NOMO-1 treated with dmso at 0.1 percent for 144 hours (cell line): ENCODE measurements around the gene SRSF8.
"Not testable (repeated sequence)": the region's sequence is repeated elsewhere in the genome, so short reads cannot be mapped to it uniquely, and the experiment has no call there.

ENCODE experiments used
- DNase-seq: peaks from one replicate; lab custom pipeline; 2025; ENCODE audit not compliant: unreplicated experiment; lab: John Stamatoyannopoulos, UW

The SRSF8 gene

DNA sequence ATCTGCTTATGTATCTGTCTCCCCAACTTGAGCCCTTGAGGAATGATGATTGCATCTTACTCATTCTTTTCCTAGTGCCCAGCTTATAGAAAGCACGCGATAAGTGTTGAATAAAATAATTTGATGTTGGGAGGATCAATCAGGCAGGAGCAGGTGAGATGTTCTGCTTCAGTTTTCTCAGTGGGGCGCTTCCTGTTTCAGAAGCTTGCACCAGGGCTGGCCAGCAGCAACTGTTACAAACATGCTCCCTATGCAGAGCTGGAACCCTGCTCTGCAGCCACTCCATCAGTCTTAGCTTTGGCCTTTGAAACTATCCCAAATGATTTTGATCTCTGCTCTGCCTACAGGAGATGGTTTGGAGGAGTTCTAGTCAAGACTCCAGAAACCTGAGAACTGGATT is 26.8 kb downstream of the SRSF8 start:
- DNase-seq: no peak

DNA sequence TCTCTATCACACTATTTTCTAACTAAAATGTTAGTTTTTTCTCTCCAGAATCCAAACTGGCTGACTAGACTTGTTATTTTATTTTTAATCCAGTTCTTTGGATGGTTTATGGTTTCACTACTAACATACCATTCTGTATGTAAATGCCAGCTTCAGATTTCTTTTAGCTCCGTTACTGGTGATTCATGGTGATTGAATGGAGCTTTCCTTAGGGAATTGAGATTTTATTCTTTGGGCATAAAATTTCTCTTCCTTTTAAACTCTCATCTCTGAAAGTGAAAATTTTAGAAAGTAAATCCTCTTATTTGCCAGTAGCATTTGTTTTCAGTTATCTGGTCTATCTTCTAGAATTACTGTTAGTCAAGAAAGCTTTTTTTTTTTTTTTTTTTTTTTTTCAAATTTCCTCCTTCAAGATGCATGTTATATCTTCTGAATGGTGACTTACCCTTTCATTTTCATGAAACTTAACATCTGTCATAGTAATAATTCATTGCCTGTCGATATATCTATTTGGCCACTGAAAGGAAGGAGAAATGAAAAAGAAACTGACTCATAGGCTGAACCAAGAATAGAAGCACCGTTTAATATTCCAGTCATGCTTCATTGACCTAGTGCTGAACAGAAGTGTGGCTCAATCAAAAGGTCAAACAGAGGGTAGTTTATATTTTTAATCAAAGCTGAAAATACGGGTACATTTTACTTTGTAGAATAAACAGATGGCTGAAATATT is 29.3 kb downstream of the SRSF8 start:
- DNase-seq: peak; percentile 8

DNA sequence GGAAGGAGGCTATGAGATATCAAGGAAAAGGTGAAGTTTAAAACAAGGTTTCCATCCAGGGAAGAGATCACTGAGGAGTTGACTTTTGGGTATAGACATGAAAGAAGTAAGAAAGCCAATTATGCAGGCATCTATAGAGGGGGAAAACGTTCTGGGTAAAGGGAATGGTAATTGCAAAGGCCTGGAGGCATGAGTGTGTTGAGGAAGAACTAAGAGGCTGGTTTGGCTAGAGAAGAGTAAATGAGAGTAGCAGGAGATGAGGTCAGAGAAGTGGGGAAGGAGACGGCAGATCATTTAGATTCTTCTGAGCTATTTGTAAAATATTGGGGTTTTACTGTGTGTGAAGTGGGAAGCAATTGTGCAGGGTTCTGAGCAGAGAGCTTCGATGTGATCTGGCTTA is 30.5 kb downstream of the SRSF8 start:
- no peak for DNase-seq

DNA sequence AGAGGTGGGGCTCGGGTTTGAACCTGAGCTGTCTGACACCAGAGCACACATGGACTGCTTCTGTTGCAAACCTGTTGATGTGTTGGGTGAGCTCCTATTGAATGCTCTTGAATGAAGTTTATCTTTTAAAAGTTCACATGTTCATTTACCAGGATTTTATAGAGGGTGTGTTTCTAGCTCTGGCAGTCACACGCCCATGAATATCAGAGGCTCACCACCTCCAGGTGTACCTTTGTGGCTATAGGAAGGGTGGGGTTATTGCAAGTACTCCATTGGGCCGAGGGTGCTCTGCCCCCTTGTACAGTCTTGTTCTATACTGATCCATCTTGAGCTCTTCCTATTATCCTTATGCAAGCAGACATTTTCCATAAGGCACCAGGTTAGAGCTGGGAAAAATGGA is 32.1 kb downstream of the SRSF8 start:
- DNase-seq: no peak

DNA sequence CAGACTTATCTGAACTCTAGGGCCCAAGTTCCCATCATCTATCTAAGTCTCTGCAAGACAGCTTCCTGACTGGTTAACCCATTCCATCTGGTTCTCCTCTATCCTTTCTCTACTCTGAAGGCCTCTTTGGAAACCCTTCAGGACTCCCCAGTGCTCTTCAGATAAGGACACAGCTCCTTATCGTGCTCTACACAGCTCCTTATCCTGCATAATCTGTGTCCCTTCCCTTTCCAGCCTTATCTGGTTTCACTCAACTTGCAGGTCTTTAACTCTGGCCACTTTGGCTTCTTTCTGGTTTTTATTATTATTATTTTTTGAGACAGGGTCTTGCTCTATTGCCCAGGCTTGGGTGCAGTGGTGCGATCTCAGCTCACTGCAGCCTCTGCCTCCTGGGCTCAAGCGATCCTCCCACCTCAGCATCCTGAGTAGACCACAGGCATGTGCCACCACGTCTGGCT is 33.5 kb downstream of the SRSF8 start:
- DNase-seq: no peak

DNA sequence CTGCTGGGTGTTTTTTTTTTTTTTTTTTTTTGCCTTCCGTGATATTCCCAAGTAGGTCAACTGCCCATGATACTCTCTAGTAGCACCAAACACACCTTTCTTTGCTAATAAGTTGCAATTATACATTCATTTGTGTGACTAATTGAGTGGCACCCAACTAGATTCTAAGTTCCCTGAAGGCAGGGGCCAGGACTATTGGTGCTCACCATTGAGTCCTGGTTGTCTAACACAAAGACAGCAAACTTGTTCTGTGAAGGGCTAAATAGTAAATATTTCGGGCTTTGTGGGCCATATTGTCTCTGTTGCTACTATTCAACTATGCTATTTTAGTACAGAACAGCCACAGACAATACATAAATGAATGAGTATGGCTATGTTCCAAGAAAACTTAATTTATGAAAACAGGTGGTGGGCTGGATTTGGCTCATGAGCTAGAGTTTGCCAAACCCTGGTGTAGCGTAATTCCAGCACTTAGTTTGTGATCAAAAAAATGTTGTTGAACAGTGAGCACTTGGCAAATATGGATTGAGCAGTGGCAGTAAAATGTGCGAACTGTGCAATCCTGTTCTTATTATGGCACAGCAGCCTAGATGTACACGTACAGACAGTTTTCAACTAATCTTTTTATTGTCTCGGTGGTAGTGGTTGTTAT is 34.3 kb downstream of the SRSF8 start:
- DNase-seq: no peak

DNA sequence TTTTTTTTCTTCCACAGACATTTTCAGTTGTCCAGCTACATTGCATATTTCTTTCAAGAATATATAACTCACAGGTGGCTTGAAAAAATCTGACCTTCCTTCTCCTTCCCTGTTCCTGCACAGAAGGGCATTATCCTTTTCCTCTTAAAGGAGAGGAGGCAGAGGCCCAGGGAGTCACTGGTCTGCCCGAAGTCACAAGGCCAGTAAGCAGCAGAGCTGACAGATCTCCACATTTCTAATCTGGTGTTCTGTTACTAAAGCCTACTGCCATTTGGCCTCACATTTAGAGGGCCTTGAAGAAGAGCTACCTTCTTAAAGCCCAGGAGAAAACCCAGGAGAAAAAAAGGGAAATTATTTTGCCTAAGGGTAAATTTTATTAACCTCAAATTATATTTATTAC is 35.2 kb downstream of the SRSF8 start:
- no peak for DNase-seq

DNA sequence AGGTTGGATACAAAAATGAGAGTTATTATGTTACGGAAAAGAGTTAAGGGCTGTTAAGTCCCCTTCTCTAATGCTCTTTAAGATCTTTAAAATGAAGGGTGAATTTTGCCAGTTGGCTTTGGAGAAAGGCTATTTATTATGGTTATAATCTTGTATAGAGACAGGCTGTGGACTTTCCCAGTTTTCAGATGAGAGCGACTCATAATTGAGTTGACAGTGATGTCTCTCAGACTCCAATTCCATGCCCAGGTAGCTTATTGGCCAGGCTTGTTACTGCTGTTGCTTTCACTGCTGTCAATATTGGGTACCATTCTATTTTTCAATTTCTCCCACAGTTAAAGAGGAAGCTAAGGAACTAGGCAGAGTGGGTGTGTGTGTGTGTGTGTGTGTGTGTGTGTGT is 36.0 kb downstream of the SRSF8 start:
- DNase-seq: no peak

DNA sequence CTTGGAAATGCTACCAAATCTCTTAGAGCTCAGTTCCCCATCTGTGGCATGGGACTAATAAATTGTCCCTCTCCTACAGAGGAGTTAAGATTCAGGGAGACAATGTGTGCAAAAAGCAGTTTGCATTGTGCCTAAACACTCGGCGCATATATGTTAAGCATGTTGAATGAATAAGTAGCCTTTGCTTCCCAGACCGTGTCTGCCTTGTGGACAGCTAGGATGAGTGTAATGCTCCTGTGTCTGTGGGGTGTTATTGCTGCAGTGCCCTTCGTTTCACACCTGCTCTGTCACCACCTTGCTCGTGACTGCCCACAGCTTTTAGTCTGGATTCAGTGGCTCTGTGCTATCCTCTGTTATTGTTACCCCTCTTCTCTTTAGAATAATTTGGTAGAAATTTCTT is 37.0 kb downstream of the SRSF8 start:
- no peak for DNase-seq

DNA sequence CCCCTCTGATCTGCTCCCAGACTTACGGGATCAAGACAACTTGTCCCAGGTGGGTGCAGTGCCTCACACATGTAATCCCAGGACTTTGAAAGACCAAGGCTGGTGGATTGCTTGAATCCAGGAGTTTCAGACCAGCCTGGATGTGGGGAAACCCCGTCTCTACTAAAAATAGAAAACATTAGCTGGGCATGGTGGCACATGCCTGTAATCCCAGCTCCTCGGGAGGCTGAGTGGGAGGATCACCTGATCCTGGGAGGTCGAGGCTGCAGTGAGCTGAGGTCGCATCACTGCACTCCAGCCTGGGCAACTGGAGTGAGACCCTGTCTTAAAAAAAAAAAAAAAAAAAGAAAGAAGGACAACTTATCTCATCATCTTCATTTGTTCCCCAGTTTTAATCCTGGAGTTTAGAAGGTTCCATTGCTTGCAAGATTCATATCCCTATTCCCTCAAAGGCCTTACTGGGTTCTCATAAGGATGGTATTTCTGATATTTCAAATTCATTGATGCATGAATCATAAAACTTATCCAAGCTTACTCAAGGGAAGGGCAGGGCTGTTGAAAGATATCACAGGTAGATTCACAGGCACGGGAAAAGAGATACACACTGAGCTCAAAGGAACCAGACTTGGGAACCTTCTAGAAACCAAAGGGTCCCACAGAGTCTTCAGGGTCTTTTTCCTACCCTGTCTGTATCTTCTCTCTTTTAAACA is 37.6 kb downstream of the SRSF8 start:
- no peak for DNase-seq

DNA sequence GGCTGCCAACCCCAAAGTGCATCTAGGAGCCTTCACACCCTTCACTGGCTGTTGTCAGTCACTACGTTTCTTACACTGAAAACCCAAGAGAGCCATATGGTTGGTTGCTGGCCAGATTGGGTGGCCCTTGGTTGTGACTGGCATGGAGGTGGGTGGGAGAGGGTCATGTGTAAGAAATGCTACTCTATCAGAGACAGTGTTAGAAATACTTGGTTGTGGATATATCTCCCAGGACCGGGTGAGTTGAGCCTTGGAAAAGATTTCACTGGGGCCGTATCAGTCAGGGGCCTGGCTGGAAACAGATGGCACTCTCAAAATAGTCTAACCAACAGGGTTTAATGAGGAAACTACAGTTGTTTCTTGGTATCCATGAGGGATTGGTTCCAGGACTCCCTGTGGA is 38.1 kb downstream of the SRSF8 start:
- DNase-seq: no peak

DNA sequence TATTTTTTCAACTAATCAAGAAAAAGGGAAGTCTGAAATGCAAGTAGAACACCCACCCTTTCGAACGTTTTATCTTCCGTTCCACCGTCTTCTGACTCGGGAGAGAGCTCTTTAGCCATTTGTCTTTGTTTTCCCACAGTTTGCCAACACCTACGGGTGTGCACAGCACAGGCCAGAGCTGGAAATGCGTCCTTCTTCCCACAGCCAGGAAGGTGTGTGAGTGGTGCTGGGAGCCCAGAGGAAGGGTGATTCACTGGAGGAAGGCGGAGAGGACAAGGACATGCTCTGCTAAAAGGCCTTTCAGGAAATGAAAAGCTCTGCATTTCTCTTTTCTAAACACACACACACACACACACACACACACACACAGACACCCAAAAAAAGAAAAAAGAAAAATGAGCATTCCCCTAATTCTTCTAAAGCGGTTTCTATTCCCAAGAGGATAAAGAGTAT is 41.5 kb downstream of the SRSF8 start:
- no peak for DNase-seq

DNA sequence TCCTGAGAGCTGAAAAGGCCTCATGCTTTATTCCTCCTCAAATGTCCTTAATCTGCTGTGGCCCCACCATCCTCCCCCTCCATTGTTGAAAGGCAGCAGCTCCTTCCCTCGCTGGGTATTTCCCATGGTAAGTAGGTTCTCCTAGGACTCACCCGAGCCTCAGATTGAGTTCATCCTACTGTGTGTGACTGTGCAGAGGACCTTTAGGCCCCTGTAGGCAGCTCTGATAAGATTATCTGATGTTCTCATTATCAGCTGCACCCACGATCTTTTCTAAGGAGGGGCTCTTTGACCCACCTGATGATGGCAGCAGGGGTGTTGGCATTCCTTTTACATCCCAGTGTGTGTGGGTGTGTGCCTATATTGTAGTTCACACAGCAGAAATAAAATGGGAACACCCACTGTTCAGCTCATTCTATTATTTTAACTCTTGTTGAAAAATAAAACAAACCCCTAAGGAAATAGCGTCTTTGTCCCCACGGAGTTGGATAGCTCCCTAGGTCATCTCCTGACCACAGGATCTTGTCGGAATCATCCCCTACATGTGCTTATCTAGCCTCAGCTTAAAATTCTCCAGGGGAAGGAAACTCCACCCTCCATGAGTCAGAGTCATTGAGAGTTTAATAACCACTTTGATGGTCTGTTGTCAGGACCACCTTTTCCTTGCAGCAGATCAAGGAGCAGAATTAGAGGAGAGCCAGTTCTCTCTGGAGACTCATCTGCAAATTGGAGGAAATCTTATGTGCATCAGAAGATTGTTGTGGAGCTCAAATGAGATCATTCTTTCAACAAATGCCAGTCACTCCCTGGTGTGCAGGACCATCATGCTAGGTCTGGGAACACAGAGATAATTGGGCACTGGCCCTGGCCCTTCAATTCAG is 42.2 kb downstream of the SRSF8 start:
- DNase-seq: no peak

DNA sequence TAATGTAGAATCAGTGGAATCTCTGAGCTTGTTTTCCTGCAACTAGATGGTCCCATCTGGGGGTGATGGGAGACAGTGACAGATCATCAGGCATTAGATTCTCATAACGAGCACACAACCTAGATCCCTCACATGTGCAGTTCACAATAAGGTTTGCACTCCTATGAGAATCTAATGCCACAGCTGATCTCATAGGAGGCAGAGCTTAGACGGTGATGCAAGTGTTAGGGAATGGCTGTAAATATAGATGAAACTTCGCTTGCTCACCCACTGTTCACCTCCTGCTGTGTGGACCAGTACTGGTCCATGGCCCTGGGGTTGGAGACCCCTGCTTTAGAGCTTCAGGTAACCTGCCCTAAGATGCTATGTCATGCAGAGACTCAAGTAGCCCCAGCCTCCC is 44.8 kb downstream of the SRSF8 start:
- not testable (repeated sequence) for DNase-seq

DNA sequence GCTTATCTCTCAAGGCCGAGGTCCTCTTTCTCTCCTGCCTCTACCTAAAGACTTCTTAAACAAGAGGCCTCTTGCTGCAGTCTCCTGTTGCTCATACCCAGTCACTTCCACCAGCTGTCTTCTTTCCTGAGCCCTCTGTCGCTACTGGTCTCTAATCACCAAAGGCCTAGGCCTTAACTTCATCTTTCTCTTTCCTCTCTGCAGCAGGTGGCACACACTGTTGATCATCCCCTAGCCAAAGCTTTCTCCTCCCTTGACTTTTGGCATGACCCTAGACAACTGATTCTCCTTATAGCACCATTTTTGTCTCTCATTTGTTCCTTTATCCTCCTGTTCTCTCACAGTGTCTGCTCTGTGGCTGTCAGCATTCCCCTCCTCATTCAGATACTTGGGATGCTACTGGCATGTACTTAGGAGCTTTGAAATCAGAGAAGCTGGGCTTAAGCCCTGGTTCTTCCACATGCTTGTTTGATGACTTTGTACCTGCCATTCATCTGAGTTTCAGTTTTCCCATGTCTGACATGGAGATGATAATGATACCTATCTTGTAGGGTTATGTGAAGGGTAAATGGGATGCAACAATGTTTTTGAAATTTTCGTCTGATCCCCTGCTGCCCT is 45.3 kb downstream of the SRSF8 start:
- DNase-seq: no peak

DNA sequence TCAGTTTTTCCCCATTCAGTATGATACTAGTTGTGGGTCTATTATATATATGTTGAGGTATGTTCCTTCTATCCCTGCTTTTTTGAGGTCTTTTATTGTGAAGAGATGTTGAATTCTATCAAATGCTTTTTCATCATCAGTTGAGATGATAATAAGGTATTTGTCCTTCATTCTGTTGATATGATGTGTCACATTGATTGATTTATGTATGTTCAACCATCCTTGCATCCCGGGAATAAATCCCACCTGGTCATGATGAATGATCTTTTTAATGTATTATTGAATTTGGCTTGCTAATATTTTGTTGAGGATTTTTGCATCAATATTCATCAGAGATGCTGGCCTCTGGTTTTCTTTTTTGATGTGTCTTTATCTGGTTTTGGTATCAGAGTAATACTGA is 48.9 kb downstream of the SRSF8 start:
- no peak for DNase-seq

DNA sequence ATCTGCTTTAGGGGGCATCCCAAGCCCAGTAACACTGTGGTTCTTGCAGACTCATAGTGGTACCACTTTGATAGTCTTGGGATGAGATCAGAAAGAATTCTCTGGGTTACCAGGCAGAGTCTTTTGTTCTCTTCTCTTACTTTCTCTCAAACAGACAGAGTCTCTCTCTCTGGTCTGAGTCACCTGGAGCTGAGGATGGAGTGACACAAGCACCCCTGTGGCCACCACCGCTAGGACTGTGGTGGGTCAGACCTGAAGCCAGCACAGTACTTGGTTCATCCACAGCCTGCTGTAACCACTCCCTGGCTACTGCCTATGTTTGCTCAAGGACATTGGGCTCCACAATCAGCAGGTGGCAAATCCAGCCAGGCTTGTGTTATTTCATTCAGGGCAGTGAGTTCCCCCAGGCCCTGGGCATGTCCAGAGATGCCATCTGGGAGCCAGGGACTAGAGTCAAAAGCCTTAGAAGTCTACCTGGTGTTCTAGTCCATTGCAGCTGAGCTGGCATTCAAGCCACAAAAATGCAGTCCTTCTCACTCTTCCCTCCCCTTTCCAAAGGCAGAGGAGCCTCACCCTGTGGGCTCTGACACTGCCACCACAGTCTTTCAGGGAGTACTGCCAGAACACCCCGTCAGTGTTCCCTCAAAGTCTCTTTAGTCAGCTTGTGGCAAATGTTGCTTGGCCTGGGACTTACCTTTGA is 52.8 kb downstream of the SRSF8 start:
- no peak for DNase-seq
